AG08395 (cell line): ENCODE data around the gene ARHGEF33.

ENCODE experiments used
- DNase-seq: peaks from one replicate; pipeline ENCODE4 v3.0.0; 2012; ENCODE audit warnings: mixed read lengths, low spot score

Gene ARHGEF33

DNA sequence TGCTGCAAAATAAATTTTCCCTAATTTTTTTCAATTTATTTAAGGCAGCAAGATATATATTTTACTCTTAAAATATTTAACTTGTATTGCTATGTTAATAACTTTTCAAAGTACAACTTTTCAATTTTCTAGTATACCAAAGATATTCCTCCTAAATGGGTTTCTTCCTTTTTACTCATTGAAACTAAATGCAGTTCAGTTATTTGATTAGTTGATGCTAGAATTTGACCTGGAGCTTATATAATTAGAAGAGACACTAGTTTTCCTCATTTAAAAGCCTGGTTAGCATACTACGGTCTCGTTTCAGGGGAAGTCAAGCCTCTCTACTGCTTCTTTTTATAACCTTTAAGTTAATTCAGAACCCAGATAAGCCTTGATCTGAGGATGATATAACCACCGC lies at the start of gene ARHGEF33:
TSS of gene ARHGEF33 (plus strand) at position 301 of the 400 bp plus-strand sequence. CDS start 29,573 bp downstream, outside the sequence.
- no peak for DNase-seq

DNA sequence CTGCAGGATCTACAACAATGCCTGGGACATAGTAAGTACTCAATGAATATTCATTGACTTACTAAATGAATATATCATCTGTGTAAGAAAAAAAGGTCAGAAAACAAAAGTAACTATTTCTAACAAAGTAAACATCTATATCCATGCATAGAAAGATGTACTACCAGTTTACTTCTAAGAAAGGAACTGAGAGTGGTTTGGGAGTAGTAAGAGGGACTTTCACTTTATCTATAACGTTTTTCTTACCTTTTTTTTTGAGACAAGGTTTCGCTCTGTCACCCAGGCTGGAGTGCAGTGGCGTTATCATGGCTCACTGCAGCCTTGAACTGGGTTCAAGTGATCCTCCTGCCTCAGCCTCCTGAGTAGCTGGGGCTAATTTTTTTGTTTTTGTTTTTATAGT lies 39.6 kb upstream of the ARHGEF33 start:
- DNase-seq: no peak

DNA sequence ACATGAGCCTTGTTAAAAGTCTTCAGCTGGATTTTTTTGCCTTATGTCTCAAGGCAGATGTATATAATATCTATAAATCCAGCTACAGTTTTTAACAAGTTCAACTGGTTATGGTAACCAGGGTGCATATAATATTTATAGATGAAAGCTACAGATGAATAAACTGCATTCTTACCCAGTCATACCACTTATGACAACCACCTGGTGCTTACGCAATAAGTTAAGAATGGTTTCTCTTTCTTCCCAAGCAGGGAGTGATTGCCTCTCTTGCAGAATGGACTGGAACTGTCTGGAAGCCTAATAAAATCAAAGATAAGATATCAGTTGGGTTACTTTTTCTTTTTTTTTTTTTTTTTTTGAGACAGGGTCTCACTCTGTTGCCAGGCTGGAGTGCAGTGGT lies 33.5 kb upstream of the ARHGEF33 start:
- DNase-seq: peak; percentile 4

DNA sequence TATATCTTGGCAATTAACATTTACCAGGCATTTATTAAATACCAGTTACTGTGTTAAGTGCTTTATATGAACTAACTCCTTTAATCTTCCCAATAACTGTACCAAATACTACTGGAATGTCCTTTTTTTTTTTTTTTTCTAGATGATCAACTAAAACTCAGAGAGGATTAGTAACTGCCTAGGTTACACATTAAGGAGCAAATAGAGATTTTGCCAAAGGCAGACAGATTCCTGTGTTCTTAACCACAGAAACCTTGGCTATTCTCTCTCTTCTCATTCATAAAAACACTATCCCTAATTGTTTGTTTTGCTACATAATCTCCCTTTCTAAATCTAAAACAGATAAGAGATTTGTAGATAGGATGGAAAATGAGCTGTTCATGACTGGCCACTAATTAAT lies 27.2 kb upstream of the ARHGEF33 start:
- DNase-seq: no peak

DNA sequence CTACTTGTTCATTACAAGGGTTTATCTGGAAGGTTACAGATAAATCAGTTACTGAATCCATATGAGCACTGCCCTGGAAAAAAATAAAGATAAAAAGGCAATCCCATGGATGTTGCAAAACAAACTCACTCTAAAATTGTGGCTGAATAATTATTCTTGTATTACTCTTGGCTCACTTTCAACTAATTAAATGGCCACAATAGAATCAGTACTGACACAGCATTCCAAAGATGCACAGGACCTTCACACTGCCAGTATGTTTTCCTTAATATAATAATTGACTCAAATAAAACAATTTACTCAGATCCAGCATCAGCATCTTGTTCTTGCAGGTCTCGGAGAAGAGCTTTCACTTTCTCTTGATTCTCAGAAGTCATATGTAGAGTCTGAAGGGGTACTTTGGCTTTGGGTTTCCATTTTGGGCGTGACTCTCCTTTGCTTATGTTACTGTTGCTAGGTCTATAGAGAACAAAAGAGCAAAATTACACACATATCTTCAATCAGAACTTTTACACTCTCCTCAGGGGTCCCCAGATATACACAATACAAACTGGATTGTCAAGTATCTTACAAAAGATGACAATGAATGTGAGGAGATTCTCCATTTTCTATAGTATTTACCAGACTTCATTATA lies 26.5 kb upstream of the ARHGEF33 start:
- no peak for DNase-seq

DNA sequence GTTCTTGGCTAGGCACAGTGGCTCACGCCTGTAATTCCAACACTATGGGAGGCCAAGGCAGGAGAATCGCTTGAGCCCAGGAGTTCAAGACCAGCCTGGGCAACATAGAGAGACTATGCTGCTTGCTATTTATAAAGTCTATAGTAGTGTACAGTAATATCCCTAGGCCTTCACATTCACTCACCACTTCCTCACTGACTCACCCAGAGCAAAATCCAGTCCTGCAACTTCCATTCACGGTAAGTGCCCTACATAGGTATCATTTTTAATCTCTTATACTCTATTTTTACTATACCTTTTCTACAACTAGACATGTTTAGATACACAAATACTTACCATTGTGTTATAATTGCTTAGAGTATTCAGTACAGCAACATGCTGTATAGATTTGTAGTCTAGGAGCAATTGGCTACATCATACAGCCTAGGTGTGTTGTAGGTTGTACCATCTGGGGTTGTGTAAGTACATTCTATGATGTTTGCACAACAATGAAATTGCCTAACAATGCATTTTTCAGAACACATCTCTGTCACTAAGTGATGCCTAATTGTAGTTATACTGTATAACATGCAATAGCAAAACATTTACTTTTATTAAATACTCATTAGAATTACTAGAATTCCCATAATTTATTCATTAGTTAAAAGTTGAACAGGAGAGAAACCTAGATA lies 22.8 kb upstream of the ARHGEF33 start:
- no peak for DNase-seq

DNA sequence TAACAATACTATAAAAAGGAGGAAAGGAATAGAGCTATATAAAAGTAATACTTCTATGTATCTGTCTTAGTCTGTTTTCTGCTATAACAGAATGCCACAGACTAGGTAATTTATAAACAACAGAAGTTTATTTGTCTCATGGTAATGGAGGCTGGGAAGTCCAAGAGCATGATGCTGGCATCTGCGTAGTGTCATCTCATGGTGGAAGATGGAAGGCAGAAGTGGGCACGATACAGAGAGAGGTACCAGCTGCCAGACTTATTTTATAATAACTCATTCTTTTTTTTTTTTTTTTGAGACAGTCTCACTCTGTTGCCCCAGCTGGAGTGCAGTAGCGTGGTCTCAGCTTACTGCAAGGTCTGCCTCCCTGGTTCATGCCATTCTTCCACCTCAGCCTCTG lies 18.2 kb upstream of the ARHGEF33 start:
- DNase-seq: no peak

DNA sequence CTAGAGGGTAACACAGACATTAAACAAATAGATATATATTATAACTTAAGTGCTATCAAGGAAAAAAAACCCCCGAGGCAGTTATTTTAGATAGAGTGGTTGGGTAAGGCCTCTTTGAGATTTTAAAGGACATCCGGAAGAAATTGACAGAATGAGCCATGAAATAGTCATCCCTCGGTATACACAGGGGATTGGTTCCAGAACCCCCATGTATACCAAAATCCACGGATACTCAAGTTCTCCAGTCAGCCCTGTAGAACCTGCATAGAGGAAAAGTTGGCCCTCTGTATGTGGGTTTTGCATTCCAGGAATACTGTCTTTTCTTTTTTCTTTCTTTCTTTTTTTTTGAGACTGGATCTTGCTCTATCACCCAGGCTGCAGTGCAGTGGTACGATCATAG lies 15.9 kb upstream of the ARHGEF33 start:
- no peak for DNase-seq

DNA sequence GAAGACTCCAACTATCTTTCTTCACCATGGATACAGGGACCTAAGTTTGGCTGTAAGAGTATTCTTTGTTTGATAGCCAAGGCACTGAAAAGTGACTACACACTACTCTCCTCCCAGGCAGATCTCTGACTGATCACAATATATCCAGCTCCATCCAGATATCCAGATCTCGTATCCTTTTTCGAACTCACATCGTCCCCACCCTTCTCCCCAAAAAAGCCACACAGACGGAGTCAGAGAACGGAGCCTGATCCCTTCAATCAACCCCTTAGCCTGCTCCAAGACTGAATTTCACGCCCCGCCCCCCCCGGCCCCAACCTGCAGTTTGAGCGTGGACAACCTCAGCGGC lies 14.5 kb upstream of the ARHGEF33 start:
- DNase-seq: no peak

DNA sequence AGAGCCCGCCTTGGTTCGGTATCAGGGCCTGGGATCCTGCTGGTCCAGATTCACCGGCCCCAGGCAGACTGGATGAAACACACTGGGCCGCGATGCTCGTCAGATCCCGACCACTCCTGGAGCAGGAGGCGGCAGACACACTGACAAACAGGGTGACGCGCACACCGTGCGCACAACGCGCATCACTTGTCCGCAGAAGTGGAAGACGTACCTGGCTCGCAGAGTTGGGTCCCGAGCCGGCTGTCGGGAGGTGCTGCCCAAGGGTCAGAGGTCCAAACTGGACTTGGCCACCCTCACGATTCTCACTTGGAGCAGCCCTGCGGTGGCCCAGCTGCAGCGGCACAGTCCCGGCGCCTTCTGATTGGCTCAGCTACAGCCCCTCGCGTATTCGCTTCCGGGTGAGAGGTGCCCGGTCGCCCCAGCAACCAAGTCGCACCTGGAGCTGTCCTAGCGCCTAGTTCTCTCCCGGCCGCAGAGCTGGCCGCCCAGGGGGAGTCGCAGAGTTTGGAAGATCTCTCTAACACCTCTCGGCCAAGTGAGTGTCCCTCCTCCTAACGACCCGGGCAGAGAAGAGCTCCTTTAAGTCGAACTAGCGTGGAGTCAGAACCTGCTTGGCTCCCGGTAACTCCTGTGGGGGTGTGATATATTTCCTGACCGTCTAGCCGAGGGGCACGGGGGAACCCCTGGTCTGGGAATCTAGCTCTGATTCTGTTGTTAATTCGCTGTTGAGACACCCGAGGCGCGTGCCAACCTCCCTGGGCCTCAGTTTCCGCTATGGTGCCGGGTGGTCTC lies 13.9 kb upstream of the ARHGEF33 start, which contains the start of the genes DHX57 and MORN2:
TSS of gene DHX57 (minus strand) at position 359 of the 792 bp plus-strand sequence. CDS start 7,529 bp downstream, outside the sequence.
TSS of gene MORN2 (plus strand) at position 401 of the 792 bp plus-strand sequence.
- peak; percentile 96 for DNase-seq

DNA sequence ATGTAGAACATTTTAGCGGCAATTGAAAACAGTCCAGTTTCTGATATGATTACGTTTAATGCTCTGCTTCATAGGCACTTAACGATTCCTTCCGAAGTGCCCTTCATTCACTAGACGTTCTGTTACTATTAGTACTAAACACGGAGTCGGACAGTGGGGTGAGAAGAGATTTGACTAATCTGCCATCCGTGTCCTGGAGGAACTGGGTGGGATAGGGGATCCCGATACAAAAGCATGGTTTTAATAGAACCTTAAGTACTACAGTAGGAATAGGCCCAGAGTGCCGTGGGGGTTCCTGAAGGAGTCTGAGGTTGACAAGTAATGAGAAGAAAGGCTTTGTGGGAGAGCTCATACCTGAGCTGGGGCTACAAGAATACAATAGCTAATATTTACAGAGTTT lies 13.3 kb upstream of the ARHGEF33 start:
- no peak for DNase-seq

DNA sequence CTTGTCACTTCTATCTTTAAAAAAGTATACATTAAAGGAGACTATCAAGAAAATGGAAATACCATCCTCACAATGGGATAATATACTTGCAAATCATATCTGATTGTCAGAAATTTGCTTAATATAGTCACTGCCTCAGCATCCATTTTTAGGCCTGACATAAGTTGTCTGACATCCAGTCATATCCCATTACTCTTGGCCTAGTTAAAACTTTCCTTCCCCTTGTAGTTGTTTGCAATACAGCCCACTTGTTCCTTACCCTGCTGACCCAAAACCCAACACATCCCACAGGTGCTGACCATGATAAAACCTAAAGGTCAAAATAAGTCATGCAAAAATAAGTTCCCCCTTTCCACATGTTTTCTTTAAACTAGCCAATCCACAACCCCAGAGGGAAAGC lies 3.6 kb upstream of the ARHGEF33 start:
- DNase-seq: no peak

DNA sequence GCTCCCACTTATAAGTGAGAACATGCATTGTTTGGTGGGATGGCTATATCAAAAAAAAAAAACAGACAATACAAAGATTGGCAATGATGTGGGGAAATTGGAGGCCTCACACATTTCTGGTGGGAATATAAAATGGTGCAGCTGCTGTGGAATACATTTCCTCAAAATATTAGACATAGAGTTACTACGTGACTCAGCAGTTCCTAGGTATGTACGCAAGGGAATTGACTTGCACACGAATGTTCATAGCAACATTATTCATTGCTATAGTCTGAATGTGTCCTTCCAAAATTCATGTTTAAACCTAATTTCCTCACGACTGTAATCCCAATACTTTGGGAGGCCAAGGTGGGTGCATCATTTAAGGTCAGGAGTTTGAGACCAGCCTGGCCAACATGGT lies 2.3 kb upstream of the ARHGEF33 start:
- no peak for DNase-seq

DNA sequence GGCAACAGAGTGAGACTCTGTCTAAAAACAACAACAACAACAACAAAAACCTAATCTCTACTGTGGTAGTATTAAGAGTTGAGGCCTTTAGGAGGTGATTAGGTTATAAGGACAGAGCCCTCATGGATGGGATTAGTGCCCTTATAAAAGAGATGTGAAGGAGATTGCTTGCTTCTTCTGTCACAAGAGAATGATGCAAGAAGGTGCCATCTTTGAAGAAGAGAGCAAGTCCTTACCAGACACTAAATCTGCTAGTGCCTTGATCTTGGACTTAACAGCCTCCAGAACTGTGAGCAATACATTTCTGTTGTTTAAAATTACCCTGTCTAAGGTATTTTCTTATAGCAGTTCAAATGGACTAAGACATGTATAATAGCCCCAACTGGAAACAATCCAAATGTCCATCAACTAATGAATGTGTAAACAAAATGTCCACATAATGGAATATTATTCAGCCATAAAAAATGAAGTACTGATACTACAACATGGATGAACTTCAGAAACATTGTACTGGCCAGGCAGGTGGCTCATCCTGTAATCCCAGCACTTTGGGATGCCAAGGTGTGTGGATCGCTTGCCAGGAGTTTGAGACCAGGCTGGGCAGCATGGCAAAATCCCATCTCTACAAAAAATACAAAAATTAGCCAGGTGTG lies 1.6 kb upstream of the ARHGEF33 start:
- DNase-seq: no peak

DNA sequence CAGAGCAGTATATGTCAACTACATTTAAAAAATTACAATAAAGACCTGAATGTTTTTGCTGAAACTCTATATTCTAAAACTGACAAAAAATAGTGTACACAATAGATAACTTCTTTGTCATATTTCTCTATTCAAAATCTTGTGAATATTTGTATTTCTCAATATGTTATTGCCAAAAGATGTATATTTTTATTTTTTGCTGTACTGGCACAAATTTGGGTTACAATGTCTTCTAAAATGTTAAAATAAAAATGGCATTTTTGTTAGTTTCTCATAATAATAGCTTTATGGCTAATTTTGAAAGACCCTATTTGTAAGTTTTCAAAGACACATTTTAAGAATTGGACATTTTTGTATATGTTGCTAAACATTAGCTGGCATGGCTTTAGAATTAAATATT lies 630 bp upstream of the ARHGEF33 start:
- no peak for DNase-seq

DNA sequence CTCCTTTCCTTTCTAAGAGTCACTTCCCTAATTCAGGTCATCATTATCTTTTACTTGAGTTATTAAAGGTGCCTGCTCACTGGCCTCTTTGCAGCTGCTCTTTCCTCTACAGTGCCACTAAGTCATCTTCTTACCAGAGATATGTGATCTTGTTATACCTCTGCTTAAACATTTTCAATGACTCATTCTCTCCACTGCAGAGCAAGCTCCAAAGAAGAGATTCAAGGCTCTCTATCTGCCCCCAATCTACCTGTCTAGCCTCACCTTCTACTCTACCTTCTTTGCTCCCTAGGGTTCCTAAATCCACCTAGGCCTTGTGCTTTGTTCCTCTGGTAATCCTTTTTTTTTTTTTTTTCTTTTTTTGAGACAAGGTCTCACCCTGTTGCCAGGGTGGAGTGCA lies 3.1 kb downstream of the ARHGEF33 start:
- DNase-seq: no peak

DNA sequence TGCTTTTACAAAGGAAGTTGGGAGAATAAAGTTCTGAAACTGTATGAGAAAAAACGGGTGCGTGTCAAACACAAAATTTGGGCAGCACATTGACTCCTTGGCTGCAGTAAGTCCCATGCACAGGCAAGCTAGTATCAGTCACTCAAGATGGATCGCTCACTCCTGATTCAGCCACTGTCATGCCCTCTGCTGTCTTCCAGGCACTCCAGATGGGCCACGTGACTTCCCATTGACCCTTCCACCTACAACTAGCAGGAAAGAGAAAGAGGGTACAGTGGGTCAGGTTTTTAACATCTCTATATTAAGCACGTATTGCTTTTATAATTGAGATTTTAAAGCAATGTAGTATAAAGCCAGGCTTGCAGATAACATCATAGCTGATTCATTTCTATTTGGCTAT lies 8.6 kb downstream of the ARHGEF33 start:
- DNase-seq: no peak

DNA sequence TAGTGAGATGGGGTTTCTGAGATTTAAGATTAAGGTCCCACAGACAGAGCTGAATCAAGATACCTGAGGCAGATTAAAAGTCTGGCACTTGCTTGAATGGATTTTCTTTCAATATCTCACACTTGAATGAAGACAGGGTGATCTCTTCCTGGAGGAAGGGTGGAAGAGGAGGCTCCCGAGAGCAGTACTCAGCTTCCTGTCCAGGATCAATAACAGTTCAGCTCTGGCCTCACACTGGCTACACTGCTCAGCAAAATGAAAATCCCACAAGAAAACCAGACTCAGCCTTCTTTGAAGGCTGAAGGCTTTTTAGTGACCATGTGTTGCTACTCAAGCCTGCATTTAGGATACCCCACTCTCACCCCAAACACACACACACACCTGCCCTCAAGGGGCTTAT lies 11.1 kb downstream of the ARHGEF33 start:
- no peak for DNase-seq

DNA sequence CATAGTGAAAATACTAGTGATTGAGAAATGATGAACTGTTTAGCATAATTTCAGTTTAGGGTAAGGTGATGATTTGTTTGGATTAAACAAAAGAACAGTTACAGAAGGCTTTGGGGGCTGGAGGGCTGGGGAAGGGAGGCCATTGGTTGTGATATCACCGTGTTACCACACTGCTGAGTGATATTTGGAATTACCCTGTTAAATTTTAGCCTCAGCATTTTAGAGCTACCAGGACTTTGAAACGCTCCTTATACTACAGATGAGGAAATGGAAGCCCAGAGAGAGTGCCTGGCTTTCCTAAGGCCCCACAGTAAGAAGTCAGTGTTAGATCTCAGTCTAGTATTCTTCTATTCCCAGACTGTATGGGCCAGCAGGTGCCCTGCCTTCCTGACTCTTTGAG lies 15.6 kb downstream of the ARHGEF33 start:
- DNase-seq: no peak

DNA sequence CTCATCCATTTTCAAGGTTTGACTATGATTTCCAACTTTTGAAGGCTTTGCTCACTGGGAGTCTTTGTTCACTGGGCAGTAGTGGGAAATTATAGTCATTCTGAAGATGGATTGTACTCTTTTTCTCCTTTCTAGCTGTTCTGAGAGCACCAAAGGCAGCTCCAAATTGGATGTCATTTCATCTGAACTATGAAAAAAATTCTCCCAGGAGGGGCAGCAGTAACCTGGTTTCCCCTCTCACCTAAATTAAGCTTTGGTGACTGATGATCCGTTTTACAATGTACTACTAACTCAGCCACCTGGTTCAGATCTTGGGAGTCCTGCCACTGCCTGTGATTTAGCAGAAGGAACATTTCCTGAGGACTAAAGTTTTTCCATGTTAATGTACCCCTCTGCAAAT lies 17.6 kb downstream of the ARHGEF33 start:
- DNase-seq: no peak

DNA sequence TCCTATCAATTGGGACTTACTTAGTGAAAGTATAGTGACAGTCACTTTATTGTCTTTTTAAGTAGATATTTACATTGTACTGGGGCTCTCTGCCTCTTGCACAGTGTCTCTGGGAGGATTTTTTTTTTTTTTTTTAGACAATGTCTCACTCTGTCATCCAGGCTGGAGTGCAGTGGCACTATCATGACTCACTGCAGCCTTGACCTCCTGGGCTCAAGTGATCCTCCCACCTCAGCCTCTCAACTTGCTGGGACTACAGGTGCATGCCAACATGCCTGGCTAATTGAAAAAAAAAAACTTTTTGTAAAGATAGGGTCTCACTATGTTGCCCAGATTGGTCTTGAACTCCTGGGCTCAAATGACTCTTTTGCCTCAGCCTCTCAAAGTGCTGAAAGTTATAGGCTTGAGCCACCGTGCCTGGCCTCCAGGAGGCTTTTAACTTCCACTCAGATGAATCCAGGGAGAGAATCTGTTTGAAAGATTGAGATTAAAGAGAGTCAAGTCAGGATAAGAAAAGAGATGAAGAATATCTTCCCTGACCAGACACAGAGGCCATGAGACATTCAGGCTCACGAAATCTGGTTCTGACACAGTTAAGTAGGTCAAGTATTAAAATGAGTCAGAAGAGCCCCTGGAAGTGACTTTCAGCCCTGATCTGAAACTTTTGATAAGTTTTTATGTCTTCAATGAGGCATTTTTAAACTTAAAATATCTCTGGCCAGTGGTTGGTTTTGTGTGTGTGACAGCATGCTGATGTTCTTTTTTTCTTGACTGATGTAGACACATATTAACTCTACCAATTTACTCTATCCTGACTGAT lies 18.3 kb downstream of the ARHGEF33 start:
- DNase-seq: no peak

DNA sequence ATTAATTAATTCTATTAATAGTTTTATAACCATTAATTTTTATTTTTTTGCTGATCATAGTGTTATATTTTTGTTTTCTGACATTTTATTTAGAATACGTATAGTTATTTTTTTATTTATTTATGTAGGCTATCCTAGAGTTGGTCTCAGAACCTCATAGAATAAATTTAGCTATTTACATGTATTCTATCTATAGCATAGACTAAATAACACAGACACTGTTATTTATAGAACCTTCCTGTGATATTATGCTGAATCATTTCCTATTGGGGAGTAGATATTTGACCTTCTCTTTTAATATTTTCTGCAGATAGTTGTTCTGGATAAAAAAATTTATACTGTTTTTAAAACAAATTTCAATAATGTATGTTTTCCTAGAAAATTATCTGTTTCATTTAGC lies 20.2 kb downstream of the ARHGEF33 start:
- no peak for DNase-seq
